Measurements from ENCODE around the gene THUMPD3.
A peak's percentile ranks its signal among the peaks of the same experiment; 100 is the strongest.

THUMPD3 gene, protein sequence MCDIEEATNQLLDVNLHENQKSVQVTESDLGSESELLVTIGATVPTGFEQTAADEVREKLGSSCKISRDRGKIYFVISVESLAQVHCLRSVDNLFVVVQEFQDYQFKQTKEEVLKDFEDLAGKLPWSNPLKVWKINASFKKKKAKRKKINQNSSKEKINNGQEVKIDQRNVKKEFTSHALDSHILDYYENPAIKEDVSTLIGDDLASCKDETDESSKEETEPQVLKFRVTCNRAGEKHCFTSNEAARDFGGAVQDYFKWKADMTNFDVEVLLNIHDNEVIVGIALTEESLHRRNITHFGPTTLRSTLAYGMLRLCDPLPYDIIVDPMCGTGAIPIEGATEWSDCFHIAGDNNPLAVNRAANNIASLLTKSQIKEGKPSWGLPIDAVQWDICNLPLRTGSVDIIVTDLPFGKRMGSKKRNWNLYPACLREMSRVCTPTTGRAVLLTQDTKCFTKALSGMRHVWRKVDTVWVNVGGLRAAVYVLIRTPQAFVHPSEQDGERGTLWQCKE

DNA sequence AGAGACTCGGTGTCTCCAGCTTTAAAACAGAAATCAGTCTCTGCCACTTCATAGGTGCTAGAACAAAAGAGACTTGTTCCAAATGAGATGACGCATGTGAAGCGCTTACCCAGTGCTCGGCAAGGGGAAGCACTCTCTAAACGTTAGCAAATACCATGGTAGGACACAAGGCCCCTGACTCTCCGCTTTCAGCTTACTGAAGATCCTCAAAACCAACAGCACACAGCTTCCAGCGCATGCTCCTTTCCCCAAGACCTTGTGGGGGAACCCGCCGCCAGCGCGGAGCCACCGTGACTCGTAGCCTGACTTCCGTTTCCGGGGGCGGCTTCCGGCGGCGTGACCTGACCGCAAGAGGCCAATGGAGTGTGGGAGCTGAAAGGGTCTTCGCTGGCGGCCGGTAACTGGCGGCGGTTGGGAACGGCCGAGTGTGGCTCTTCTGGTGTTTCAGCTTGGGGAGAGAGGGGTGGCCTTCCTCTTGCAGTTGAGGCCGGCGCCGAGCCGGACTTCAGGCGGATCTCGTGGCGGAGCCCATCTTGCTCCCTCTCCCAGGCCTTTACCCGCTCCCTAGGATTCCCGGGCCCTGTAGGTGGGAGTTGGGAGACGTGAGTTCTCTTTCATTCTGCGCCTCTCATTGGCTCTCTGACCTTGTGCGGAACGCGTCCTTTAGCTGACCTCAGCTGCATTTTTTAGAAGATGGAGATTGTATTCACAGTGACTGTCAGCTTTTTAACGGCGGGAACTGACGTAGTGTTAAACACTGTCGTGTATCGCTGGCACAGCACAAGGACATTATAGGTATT is at the start of gene THUMPD3:
Gene THUMPD3, plus strand, starts transcription at position 324 of the 800 bp plus-strand sequence. CDS start 2,015 bp downstream, outside the sequence.
- DNase-seq (ENCODE audit: low read depth) = peak; percentile 93

DNA sequence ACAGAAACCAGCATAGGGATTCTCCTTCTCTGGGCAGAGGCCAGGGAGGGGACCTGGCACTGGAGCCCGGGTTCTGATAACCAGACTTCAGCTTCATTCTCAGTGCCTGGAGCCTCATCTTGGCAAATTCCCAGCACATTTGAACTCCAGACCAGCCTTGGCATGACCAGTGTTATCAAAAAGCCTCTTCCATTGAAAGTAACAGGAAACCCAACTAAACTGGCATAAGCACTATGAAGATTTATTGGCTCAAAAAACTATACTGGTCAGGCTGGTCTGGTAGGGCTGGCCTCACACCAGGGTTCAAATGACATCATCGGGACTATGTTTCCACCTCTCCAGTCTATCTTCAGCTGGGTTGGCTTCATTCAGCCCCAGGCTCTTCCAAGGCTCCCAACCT is 48.1 kb upstream of the THUMPD3 start:
- DNase-seq (ENCODE audit: low read depth) = no peak

DNA sequence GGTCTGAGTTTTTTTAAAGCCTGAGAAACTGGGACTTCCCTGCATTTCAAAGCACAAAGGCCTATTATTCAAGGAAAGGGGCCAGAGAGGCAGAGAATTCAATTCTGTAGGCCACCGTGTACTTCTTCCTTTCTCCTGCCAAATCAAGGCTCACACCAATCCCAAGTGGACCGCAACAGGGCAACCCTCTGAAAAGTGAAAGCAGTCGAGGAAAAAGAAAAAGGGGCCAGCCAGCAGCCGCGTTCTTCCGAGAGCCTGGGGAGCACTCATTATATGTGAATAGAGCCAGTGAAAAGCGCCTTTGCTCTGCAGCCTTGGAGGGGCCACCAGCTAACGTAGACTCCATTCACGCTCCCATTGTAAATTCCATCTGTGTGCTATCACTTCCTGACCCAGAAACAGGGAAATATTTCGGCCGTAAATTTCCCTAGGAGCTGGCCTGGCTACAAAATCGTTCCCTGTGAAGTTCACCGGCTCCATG is 45.9 kb upstream of the THUMPD3 start:
- no peak for DNase-seq (ENCODE audit: low read depth)

DNA sequence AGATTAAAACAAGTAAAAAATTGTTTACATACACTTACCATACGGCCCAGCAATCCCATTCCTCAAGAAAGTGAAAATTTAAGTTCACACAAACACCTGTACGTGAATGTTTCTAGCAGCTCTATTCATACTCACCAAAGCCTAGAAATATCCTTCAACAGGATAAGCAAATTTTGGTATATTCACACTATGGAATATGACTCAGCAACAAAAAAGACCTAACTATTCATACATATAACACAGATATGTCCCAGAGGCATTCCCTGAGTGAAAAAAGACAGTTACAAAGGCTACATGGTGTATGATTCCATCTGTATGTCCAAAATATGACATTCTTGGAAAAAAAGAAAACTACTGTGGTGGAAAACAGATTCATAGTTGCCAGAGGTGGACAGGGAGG is 40.1 kb upstream of the THUMPD3 start:
- no peak for DNase-seq (ENCODE audit: low read depth)

DNA sequence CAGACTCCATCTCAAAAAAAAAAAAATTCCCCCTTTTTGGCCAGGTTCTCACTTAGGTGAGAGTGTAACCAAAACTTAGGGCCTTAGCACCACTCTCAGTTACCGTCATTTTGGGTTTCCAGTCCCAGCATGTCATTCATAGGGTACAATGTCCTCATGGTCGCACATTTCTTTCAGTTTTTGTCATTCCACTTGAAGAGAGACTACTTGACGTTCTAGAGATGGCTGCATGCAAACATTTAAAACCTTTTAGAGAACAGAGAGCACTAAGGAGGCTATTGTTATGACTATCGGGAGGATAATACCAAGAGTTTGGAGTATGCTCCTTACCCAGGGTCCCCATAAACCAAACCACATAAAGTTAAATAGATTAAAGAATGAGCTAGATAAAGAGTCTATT is 37.9 kb upstream of the THUMPD3 start:
- no peak for DNase-seq (ENCODE audit: low read depth)

DNA sequence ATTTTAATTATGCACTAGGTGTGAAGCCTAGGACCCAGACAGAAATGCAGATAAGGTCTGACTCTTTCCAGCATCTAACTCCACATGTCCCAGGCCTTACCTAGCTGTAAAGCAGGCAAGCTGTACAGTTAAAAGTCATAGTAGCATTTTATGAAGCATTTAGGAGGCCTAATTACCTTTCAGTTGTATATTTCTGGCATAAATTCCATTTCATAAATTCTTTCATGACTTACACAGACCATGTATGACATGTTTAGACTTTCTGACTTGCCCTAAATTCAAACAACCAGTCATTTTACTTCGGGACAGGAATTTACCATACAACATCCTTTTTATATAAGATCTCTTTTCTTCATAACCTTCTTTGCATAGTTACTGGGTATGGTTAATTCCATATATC is 35.3 kb upstream of the THUMPD3 start:
- no peak for DNase-seq (ENCODE audit: low read depth)

DNA sequence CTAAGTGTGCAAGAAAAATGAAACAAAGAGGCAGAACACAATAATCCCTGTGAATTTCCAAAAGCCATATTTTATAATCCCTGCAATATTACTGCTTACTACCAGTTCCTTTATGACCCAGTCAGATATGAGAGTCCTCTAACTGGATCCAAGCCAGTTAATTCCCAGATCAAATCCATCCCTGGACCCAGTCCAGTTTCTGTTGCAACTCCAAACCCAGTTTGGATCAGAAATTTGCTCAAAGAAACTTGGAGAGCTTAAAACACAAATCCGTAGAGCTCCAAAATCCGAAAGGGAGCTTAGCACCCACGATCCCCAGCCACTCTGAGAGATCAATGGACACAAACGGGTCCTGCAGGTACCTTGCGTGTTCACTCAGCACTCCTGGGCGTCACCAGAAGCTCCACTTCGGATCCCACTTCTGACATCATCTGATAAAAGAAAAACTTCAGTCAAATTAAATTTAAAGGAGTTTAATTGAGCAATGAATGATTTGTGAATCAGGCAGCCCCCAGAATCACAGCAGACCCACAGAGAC is 32.6 kb upstream of the THUMPD3 start:
- no peak for DNase-seq (ENCODE audit: low read depth)

DNA sequence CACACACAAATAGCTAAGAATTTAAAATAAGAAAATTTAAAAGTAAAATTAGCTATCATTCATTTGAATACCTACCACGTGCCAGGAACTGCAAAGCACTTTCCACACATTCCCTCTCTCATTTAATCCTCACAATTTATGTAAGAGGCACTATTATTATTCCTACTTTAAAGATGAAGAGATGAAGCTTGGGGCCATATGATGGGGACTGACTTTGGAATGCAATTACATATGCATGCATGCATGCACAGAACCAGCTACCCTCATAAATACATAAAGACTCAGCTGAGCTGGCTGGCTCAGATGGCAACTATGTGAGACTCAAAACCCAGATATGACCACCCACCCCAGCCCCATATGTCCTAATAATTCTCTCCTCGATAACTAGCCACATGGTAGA is 31.7 kb upstream of the THUMPD3 start:
- DNase-seq (ENCODE audit: low read depth) = no peak

DNA sequence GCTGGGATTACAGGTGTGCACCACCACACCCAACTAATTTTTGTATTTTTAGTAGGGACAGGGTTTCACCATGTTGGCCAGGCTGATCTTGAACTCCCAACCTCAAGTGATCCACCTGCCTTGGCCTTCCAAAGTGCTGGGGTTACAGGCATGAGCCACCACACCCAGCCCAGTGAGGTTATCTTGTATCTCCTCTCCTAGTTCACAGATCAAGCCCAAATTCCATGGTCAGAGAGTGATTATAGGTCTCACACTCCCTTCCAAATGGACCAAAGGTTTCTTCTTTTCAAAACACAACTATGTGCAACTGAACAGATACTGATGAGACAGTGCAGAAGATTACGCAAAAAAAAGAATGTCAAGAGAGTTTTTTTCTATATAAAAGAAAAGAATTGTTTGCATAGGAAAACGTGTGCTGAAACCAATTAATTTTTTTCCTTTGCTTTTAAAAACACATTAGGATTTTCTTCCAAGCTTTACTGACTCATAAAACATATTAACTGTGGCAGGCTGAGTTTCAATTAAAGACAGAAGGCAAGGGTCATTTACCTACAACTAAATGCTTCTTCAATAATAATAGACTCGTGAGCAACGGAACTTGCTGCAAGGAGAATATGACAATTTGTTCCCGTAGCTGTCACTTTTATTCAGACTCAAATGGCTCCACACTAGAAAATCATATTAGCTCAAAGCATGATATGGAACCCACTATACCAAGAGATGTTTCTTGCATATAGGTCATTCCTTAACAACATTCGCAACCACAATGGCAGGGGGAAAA is 30.4 kb upstream of the THUMPD3 start:
- DNase-seq (ENCODE audit: low read depth) = no peak

DNA sequence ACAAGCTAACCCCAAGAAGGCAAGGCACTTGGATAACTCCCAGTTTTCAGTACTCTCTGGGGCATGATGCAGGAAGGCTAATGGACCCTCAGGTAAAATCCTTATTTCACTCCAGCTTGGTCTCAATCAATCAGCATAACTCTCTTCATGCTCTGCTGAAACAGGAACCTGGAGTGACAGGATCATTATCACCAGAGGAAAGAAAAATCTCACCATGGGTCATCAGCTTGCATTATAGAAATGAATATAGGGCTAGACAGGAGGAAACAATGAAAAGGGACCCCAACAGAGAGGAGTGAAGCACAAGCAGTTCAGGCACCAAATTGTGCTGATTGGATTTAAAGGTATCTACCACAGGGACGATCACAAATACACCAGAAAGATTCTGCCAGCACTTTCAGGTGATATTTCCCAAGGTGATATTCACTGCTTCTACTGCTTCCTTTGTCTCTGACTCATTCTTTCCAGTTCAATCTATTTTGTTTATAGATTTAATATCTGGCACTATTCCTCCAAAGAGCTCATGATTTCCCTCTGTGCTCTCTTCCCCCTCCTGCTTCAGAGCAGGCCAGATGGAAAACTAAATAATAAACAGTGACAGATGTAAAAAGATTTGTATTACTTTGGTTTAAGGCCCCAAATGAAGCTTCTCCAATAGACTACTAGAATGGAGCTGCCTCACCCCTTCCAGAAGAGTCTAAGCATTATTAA is 22.9 kb upstream of the THUMPD3 start:
- no peak for DNase-seq (ENCODE audit: low read depth)

DNA sequence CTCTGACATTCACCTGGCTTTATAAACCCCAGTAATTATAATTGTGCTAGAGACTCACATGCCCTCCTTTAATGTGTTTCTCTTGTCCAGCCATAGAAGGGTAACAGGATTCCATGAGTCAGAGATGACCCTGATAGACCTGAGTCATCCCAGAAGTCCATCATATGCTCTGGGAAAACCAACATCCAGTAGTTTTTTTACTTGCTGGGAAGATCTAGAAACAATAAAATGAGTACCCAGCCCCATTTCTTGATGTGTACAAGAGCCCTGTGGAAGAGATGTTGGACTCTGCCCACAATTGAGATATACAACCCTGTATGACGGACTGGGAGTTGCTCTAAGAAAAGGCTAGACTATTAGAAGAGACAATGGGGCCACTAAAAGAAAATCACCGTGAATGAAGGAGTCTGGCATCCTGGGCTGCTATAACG is 22.4 kb upstream of the THUMPD3 start:
- no peak for DNase-seq (ENCODE audit: low read depth)

DNA sequence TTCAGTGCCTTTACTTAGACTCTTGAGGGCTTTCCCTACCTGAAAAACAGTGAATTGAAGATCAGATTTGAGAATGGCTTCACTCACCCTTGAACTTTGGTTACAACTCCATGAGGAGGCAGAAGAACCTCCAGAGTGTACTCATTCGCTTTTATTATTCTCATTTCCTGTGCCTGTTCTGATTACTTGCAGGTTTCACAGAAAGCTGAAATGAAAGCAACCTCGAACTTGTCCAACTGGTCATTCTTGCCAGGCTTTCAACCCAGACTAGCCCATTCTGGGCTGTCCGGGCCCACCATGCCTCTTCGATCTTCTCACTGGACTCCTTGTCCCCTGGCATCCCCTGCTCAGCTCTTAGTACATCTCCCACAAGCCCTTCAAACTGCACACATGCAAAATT is 20.2 kb upstream of the THUMPD3 start:
- no peak for DNase-seq (ENCODE audit: low read depth)

DNA sequence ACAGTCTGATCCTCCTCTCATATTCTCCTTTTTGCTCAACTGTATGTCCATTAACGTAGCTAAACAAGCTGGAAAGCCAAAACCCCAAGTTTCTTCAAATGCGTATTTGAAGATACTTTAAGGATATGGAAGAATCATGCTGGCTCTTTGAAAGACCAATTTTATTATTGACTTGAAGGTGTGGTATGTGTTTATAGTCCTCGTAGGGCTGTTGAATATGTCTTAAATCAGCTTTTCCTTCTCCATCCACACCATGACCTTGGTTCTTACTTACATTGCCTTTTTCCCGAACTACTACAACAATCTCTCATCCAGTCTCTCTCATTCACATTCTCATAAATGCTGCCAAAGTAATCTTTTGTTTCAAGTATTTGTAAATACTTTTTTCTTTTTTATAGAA is 19.7 kb upstream of the THUMPD3 start:
- no peak for DNase-seq (ENCODE audit: low read depth)

DNA sequence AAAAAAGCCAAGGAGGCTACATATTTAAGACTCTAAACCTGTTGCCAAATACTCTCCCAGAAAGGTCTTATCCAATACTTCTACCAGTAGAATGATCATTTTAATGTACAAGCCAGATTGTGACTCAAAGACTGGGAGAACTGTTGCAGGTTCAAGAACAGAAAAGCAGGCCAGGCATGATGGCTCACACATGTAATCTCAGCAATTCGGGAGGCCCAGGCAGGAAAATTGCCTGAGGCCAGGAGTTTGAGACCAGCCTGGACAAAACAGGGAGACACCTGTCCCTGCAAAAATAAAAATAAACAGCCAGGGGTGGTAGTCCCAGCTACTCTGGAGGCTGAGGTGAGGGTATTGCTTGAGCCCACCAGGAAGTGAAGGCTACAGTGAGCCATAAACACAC is 17.8 kb upstream of the THUMPD3 start:
- no peak for DNase-seq (ENCODE audit: low read depth)

DNA sequence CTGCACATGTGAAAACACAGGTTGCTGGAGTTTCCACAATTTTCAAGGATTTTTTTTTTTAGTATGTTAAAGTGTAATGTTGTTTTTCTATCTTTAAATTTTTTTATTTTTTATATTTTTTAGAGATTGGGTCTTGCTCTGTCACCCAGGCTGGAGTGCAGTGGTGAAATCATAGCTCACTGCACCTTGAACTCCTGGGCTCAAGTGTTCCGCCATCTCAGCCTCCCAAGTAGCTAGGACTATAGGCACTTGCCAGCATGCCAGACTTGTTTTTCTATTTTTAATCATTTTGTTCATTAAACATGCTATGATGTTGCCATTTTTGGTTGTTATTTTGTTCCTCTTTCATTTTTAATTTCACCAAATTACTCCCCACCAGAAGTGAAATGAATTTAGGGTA is 16.7 kb upstream of the THUMPD3 start:
- DNase-seq (ENCODE audit: low read depth) = no peak

DNA sequence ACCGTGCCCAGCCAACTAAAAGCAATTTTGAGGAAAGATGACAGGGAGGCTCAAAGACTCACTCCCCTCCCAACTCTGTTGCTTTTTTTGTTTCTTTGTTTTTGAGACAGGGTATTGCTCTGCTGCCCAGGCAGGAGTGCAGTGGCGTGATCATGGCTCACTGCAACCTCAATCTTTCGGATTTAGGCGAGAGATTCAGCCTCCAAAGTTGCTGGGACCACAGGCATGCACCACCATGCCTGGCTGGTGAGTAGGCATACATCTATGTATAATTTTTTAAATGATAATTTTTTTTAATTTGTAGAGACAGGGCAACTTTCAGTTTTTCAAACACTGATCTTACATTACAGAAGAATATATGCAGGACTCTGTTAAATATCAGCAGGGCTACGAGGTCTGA is 15.8 kb upstream of the THUMPD3 start:
- no peak for DNase-seq (ENCODE audit: low read depth)

DNA sequence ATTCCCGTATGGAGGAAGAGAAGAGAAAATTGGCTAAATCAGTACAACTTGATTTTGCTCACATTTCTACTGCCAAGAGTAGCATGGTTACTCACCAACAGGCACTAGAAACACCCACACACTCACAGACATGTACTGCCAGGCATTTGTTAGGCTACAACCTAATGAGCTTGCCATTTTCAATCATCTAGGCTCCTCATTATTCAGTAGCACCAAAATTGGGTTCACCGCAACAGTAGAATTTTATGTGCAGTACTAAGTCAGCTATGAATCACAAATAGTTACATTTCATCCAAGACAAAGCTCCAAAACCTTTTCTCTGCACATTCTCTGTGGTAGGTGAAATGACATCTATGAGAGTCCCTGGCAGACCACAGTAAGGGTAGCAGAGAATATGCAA is 15.0 kb upstream of the THUMPD3 start:
- no peak for DNase-seq (ENCODE audit: low read depth)

DNA sequence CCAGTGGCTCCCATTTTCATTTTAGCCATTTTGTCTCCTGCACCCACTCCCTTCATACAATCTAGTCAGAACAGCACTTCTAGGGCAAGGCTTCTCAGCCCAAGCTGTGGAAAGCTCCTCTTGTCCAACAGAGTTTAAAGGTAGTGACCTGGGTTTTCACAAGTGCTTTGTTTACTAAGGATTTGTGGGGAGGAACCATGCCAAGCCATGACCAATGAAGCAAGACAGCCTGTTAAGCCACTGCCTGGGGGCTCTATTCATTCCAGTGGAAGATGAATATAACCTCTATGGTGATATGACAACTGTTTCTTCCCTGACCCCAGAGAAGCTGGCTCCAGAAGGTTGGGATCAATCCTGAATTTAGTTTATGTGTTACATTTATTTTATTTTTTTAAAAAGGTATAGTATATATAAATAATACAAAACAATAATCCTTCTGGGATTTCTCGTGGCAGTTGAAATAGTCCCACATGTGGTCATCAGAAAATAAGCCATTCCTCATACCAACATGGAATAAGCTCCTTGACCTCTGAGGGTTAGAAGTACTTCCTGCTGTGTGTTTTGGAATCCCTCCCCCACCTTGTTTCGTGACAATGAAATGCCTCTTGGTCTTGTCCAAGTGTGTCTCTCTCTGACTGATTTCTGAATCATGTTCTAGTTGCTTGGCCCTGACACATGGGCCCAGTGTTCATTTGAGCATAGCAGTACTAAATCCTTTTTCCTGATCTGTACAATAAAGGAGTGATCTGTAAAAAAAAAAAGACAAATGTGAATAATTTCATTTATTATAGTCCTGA is 13.3 kb upstream of the THUMPD3 start:
- DNase-seq (ENCODE audit: low read depth) = no peak

DNA sequence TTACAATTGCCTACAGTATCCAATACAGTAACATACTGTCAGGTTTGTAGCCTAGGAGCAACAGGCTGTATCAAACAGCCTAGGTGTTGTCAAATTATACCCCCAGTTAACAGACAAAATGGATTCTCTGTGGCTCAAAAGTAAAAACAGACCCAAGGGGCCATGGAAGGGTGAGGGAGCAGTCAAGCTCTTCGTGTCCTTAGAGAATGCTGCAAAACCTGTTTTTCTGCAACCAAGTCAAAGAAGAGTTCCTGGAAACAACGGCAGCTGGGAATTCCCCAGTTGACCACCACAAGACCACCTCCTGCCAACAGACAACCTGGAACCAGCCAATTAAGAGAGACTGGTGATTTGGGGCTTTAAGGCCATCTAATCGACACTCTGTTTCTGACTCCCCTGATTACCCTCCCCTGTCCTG is 11.1 kb upstream of the THUMPD3 start:
- DNase-seq (ENCODE audit: low read depth) = no peak
